H1 (cell line): ENCODE measurements around the gene ZNF134. TPM values are rescaled to one million over a fixed set of nuclear protein-coding genes. Genes with fewer than 3 reads are reported as not detected.

ENCODE experiments used
- CTCF ChIA-PET: fragments of 300-600 bp; sonication (Branson Sonifier 250); formaldehyde crosslinking; loops from one replicate; lab custom pipeline; 2021; ENCODE audit not compliant: partially characterized antibody; lab: Charles Lee
- POLR2A ChIA-PET: fragments of 300-600 bp; sonication (Branson Sonifier 250); formaldehyde crosslinking; loops from one replicate; lab custom pipeline; 2021; ENCODE audit warnings: inconsistent platforms; ENCODE audit not compliant: partially characterized antibody; lab: Charles Lee
- DNase-seq, 2 experiments: peaks; one replicate each; pipeline versions ENCODE4 v3.0.0 to v3.0.0-alpha.2; 2010 to 2022; ENCODE audit warnings: low spot score in 2 of 2, low read depth in 1 of 2, mixed read lengths in 1 of 2
- FAIRE-seq: peaks from 2 replicates; lab custom pipeline; 2011; peaks lifted over from hg19 to GRCh38; lab: Jason Lieb, UNC
- H2AFZ ChIP-seq: 2 replicates; pipeline ENCODE4 v1.8.1; 2012; ENCODE audit warnings: low read length, inconsistent platforms
- H2AK5ac ChIP-seq: 2 replicates; pipeline ENCODE4 v1.6.1; 2013; ENCODE audit warnings: low read depth, low read length
- H2BK120ac ChIP-seq: replicated peaks from 2 replicates; pipeline ENCODE3; 2013; ENCODE audit warnings: low read depth, low read length, inconsistent platforms
- H2BK12ac ChIP-seq: 2 replicates; pipeline ENCODE4 v1.6.1; 2013; ENCODE audit warnings: low read depth, low read length
- H2BK15ac ChIP-seq: 2 replicates; pipeline ENCODE4 v1.6.1; 2013; ENCODE audit warnings: low read length
- H2BK20ac ChIP-seq: 2 replicates; pipeline ENCODE4 v1.6.1; 2013; ENCODE audit warnings: low read length
- H2BK5ac ChIP-seq: 2 replicates; pipeline ENCODE4 v1.6.1; 2013; ENCODE audit warnings: low read depth, low read length
- H3K14ac ChIP-seq: 2 replicates; pipeline ENCODE4 v1.6.1; 2013; ENCODE audit warnings: inconsistent platforms; ENCODE audit not compliant: insufficient read length
- H3K18ac ChIP-seq: 2 replicates; pipeline ENCODE4 v1.6.1; 2013; ENCODE audit warnings: low read length; ENCODE audit errors: extremely low read depth
- H3K23ac ChIP-seq: 2 replicates; pipeline ENCODE4 v1.6.1; 2013; ENCODE audit warnings: inconsistent platforms; ENCODE audit not compliant: insufficient read length
- H3K23me2 ChIP-seq: 2 replicates; pipeline ENCODE4 v1.6.1; 2013; ENCODE audit warnings: low read depth, low read length
- H3K27ac ChIP-seq: 2 replicates; pipeline ENCODE4 v1.6.1; 2011; ENCODE audit warnings: low read depth, low read length, inconsistent platforms
- H3K27me3 ChIP-seq, 4 experiments: replicated peaks in 1 of 4; 1 replicate in 1 of 4; 2 replicates in 3 of 4; pipeline versions ENCODE4 v1.6.1 to v1.8.1; 2011 to 2013; ENCODE audit warnings: low read length in 3 of 4, mild to moderate bottlenecking in 3 of 4, inconsistent platforms in 2 of 4, mixed read lengths in 2 of 4, moderate library complexity in 1 of 4; ENCODE audit not compliant: control insufficient read depth in 3 of 4, insufficient read depth in 3 of 4; ENCODE audit errors: extremely low read depth in 1 of 4
- H3K36me3 ChIP-seq, 4 experiments: 2 replicates each; pipeline versions ENCODE4 v1.6.1 to v1.8.1; 2011 to 2013; ENCODE audit warnings: mild to moderate bottlenecking in 4 of 4, low read length in 3 of 4, moderate library complexity in 2 of 4, control low read depth in 1 of 4, inconsistent platforms in 1 of 4; ENCODE audit not compliant: insufficient read depth in 4 of 4, control insufficient read depth in 2 of 4
- H3K4ac ChIP-seq: replicated peaks from 2 replicates; pipeline ENCODE3; 2013; ENCODE audit warnings: low read length, low read depth, mixed read lengths, inconsistent platforms; ENCODE audit not compliant: insufficient read length
- H3K4me1 ChIP-seq, 4 experiments: replicated peaks in 1 of 4; 1 replicate in 1 of 4; 2 replicates in 3 of 4; pipeline versions ENCODE4 v1.6.1 to v1.8.1; 2011 to 2013; ENCODE audit warnings: low read length in 3 of 4, inconsistent platforms in 2 of 4, mixed read lengths in 1 of 4; ENCODE audit not compliant: insufficient read depth in 4 of 4, control insufficient read depth in 3 of 4
- H3K4me2 ChIP-seq, 2 experiments: 2 replicates each; pipeline versions ENCODE4 v1.6.1 to v1.8.1; 2011 to 2013; ENCODE audit warnings: low read depth in 2 of 2, low read length in 2 of 2, control low read depth in 1 of 2, inconsistent platforms in 1 of 2, mild to moderate bottlenecking in 1 of 2; ENCODE audit not compliant: insufficient read depth in 1 of 2
- H3K4me3 ChIP-seq, 4 experiments: fragments of 200-600, 300-600 bp in 1 of 4; sonication (generic), shearing (Covaris generic), sonication (Bioruptor Twin) in 1 of 4; 2 replicates each; pipeline versions ENCODE4 v1.5.1 to v1.8.1; 2011 to 2016; ENCODE audit warnings: low read length in 4 of 4, low read depth in 3 of 4, control low read depth in 2 of 4, inconsistent platforms in 2 of 4, mild to moderate bottlenecking in 2 of 4, mixed read lengths in 1 of 4, moderate library complexity in 1 of 4; ENCODE audit not compliant: insufficient read depth in 2 of 4; ENCODE audit errors: extremely low read depth in 1 of 4
- H3K56ac ChIP-seq: replicated peaks from 2 replicates; pipeline ENCODE3; 2013; ENCODE audit warnings: low read depth, mild to moderate bottlenecking, mixed read lengths, low read length, inconsistent platforms; ENCODE audit not compliant: insufficient read length
- H3K79me1 ChIP-seq: 2 replicates; pipeline ENCODE4 v1.6.1; 2013; ENCODE audit warnings: low read depth, low read length, control low read depth
- H3K79me2 ChIP-seq, 2 experiments: 2 replicates each; pipeline versions ENCODE4 v1.6.1 to v1.8.1; 2012 to 2013; ENCODE audit warnings: low read length in 2 of 2, mild to moderate bottlenecking in 2 of 2, inconsistent platforms in 1 of 2; ENCODE audit not compliant: insufficient read depth in 2 of 2, control insufficient read depth in 1 of 2
- H3K9ac ChIP-seq, 4 experiments: replicated peaks in 1 of 4; 1 replicate in 1 of 4; 2 replicates in 3 of 4; pipeline versions ENCODE4 v1.6.1 to v1.8.1; 2011 to 2013; ENCODE audit warnings: low read depth in 3 of 4, low read length in 3 of 4, control low read depth in 2 of 4, mild to moderate bottlenecking in 2 of 4, moderate library complexity in 2 of 4, inconsistent platforms in 1 of 4; ENCODE audit errors: extremely low read depth in 1 of 4
- H3K9me3 ChIP-seq, 2 experiments: 2 replicates each; pipeline versions ENCODE4 v1.6.1 to v1.8.1; 2012 to 2013; ENCODE audit warnings: mild to moderate bottlenecking in 2 of 2, moderate library complexity in 2 of 2, control low read depth in 1 of 2, inconsistent platforms in 1 of 2, low read depth in 1 of 2, low read length in 1 of 2, mixed read lengths in 1 of 2; ENCODE audit not compliant: insufficient read depth in 2 of 2
- H4K20me1 ChIP-seq, 2 experiments: replicated peaks in 1 of 2; 2 replicates each; pipeline versions ENCODE3 to v1.8.1; 2011 to 2013; ENCODE audit warnings: inconsistent platforms in 2 of 2, low read length in 2 of 2, mild to moderate bottlenecking in 1 of 2; ENCODE audit not compliant: insufficient read depth in 2 of 2, control insufficient read depth in 1 of 2
- H4K5ac ChIP-seq: 2 replicates; pipeline ENCODE4 v1.6.1; 2013; ENCODE audit warnings: low read length, low read depth, mixed read lengths, inconsistent platforms; ENCODE audit not compliant: insufficient read length
- H4K8ac ChIP-seq: 2 replicates; pipeline ENCODE4 v1.8.0; 2013; ENCODE audit warnings: mild to moderate bottlenecking, moderate library complexity, low read length, inconsistent platforms; ENCODE audit not compliant: insufficient read depth; ENCODE audit errors: extremely low read depth
- H4K91ac ChIP-seq: replicated peaks from 2 replicates; pipeline ENCODE3; 2013; ENCODE audit warnings: low read length, mixed read lengths, inconsistent platforms; ENCODE audit not compliant: insufficient read length
- GTF2F1 ChIP-seq: IDR thresholded peaks from 2 replicates; pipeline ENCODE4 v1.6.1; 2012; ENCODE audit warnings: low read depth, low read length, improper control_type of control experiment, borderline replicate concordance
- ZNF274 ChIP-seq: IDR thresholded peaks from 2 replicates; pipeline ENCODE4 v1.7.0; 2012; ENCODE audit warnings: low read length, borderline replicate concordance; ENCODE audit errors: extremely low read depth
- WGBS, 2 experiments: shearing (Covaris generic) in 1 of 2; methylation state at CpG; one replicate each; pipeline versions ENCODE4 v1.1.6 to v1.1.7; 2013 to 2015; ENCODE audit warnings: low lambda C conversion rate in 2 of 2, mixed read lengths in 2 of 2, inconsistent platforms in 1 of 2, low coverage in 1 of 2, missing lambda C conversion rate in 1 of 2; ENCODE audit not compliant: insufficient replicate concordance in 2 of 2, insufficient coverage in 1 of 2, insufficient read length in 1 of 2; ENCODE audit errors: extremely low coverage in 1 of 2, missing lambda C conversion rate in 1 of 2; 5-methylcytosine and 5-hydroxymethylcytosine counted together
- polyA plus RNA-seq, 7 experiments: library from polyadenylated mRNA; depleted of rRNA in 3 of 7; stranded (reverse) in 5 of 7; unstranded in 2 of 7; fragments of >200 nt in 5 of 7; fragments of 200-250 nt in 2 of 7; gene quantifications; 1 replicate in 5 of 7; 2 replicates in 1 of 7; 4 replicates in 1 of 7; pipeline versions ENCODE4 v1.2.1 to v1.2.3, GENCODE V29; 2011 to 2013; ENCODE audit warnings: missing spikeins in 2 of 7, mixed read lengths in 2 of 7
- total RNA-seq: library from RNA; stranded (reverse); fragmentation: NEBNext Ultra II Directional; extraction: Animal tissue kit (Norgen Biotek cat#: 25700); gene quantifications from 2 replicates; pipeline ENCODE4 v1.2.1, GENCODE V29; 2021

ZNF134 gene
- total and polyA plus RNA-seq, 2 of the 8 experiments (the other 6 are each of a cell fraction or from before 2014, with no cell fraction given): 16.6 to 54.6 TPM

DNA sequence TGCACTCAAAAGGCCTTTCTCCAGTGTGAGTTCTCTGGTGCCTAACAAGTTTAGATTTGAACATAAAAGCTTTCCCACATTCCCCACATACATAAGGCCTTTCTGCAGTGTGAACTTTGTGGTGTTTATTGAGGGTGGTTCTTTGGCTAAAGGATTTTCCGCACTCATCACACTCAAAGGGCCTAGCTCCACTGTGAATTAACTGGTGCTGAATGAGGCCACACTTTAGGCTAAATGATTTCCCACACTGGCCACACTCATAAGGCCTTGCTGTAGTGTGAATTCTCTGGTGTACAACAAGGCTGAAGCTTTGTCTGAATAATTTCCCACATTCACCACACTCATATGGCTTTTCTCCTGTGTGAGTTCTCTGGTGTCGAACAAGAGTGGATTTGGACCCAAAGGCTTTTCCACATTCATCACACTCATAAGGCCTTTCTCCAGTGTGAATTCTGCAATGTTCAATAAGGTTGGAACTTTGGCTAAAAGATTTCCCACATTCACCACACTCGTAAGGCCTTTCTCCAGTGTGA lies 41.6 kb upstream of the ZNF134 start:
- H3K23ac ChIP-seq: no peak overlapping the region
- no peak overlapping the region for H2BK20ac ChIP-seq
- peaks cover 4% of the 10 kb centered on the region for H3K79me1 ChIP-seq
- no peak overlapping the region for H3K14ac ChIP-seq
- DNase-seq: no peak
- H3K79me2 ChIP-seq: peaks cover 0 to 8% of the 10 kb centered on the region in 2 experiments; a peak in 3 of 4 replicates
- no peaks in the 10 kb centered on the region for H3K27me3 ChIP-seq
- peaks cover 86 to 97% of the 10 kb centered on the region in 2 experiments for H3K9me3 ChIP-seq
- H2BK12ac ChIP-seq: no peak overlapping the region
- FAIRE-seq: no peak
- H3K9ac ChIP-seq: no peak overlapping the region
- peaks cover 24 to 70% (median 58%) of the 10 kb centered on the region in 4 experiments; a peak in 7 of 8 replicates for H3K36me3 ChIP-seq
- no peak overlapping the region for H3K56ac ChIP-seq
- no peak overlapping the region for H4K5ac ChIP-seq
- no peak overlapping the region for H3K27ac ChIP-seq
- H3K23me2 ChIP-seq: no peaks in the 10 kb centered on the region
- H3K4me2 ChIP-seq: no peak overlapping the region
- H3K18ac ChIP-seq: no peak overlapping the region
- CTCF ChIA-PET: no interaction called here
- H2AK5ac ChIP-seq: no peak overlapping the region
- no peaks in the 10 kb centered on the region for H4K20me1 ChIP-seq
- WGBS, 2 experiments: 87% methylated on average over 3 of the region's 3 CpGs; no CpG with 5 or more reads in 1 of the 2 experiments
- H2AFZ ChIP-seq: no peak overlapping the region
- POLR2A ChIA-PET: no interaction called here
- H3K4ac ChIP-seq: no peak overlapping the region
- H3K4me1 ChIP-seq: no peaks in the 10 kb centered on the region
- no peak overlapping the region for H4K8ac ChIP-seq
- no peak overlapping the region for H2BK15ac ChIP-seq
- H2BK5ac ChIP-seq: no peak overlapping the region
- H4K91ac ChIP-seq: no peak overlapping the region
- no peak overlapping the region for H3K4me3 ChIP-seq
- H2BK120ac ChIP-seq: no peak overlapping the region
- TF ChIP-seq GTF2F1 (no peak), ZNF274 (peak; percentile 92)
